GM12891 (cell line): ENCODE measurements around the gene AHI1.

ENCODE experiments used
- POLR2A ChIP-seq: IDR thresholded peaks from 2 replicates; pipeline ENCODE4 v1.6.1; 2011; ENCODE audit warnings: low read depth, low read length, control low read depth
- POLR2AphosphoS5 ChIP-seq: IDR thresholded peaks from 2 replicates; pipeline ENCODE4 v1.6.1; 2011; ENCODE audit warnings: low read depth, low read length, control low read depth

GRCh38 chr6:135244805-135245204, 252.7 kb downstream of the AHI1 start:
- TF ChIP-seq POLR2AphosphoS5 (no peak), POLR2A (no peak)
